Lower lobe of right lung (tissue), 2 donors: Measurements from ENCODE around the gene ACCSL. TPM values are rescaled to one million over a fixed set of nuclear protein-coding genes. Genes with fewer than 3 reads are reported as not detected.

Source experiments
- ATAC-seq, 2 donors: fragments of 200-7000 bp; cut with Tn5 transposase; one replicate each; pipeline ENCODE4 v1.9.1; 2020 to 2022; ENCODE audit warnings: mild to moderate bottlenecking in 2 of 2, moderate library complexity in 2 of 2
- DNase-seq: peaks from one replicate; pipeline ENCODE4 v3.0.0-alpha.2; 2020
- H3K27ac ChIP-seq: fragments of 200-600 bp; one replicate; pipeline ENCODE4 v1.8.0; 2022
- H3K27me3 ChIP-seq: fragments of 200-600 bp; one replicate; pipeline ENCODE4 v1.8.0; 2022; ENCODE audit warnings: low read depth
- H3K36me3 ChIP-seq: fragments of 200-600 bp; one replicate; pipeline ENCODE4 v1.8.0; 2022; ENCODE audit warnings: mild to moderate bottlenecking
- H3K4me1 ChIP-seq: fragments of 200-600 bp; one replicate; pipeline ENCODE4 v1.8.0; 2022
- H3K4me3 ChIP-seq: fragments of 200-600 bp; one replicate; pipeline ENCODE4 v1.8.0; 2022; ENCODE audit warnings: mild to moderate bottlenecking
- H3K9me3 ChIP-seq: fragments of 200-600 bp; one replicate; pipeline ENCODE4 v1.8.0; 2022
- CTCF ChIP-seq: fragments of 200-600 bp; IDR thresholded peaks from one replicate; pipeline ENCODE4 v1.8.0; 2022; ENCODE audit warnings: antibody characterized with exemption, mild to moderate bottlenecking
- intact Hi-C: fragments of 100-400 bp; cut with DNase I; formaldehyde crosslinking; loops from one replicate; pipeline ENCODE4 v1.11.0; 2022
- total RNA-seq: library from RNA; stranded (reverse); fragmentation: NEBNext Ultra II Directional; extraction: Animal tissue kit (Norgen Biotek cat#: 25700); gene quantifications from one replicate; pipeline ENCODE4 v1.2.1, GENCODE V29; 2021
- donor health status: DM: no; HTN: yes; CAD: no; lungs with severe emphysema.

ACCSL gene
- total RNA-seq, 1 donor from 2014 or later: not detected

- ATAC-seq: no peak
- no peaks in the 10 kb centered on the region for H3K27me3 ChIP-seq
- DNase-seq: no peak
- no peaks in the 10 kb centered on the region for H3K4me1 ChIP-seq
- intact Hi-C loops: no loop called here
- H3K36me3 ChIP-seq: no peaks in the 10 kb centered on the region
- no peak overlapping the region for H3K27ac ChIP-seq
- no peaks in the 10 kb centered on the region for H3K9me3 ChIP-seq
- no peak for TF ChIP-seq CTCF
- no peak overlapping the region for H3K4me3 ChIP-seq
Measured at GRCh38 chr11:44008088-44008501, 39.7 kb upstream of the ACCSL start.

- Histone ChIP-seq H3K4me1 (no peaks in the 10 kb centered on the region), H3K9me3 (no peaks in the 10 kb centered on the region), H3K4me3 (no peak overlapping the region), H3K27me3 (no peaks in the 10 kb centered on the region), H3K27ac (no peak overlapping the region), H3K36me3 (no peaks in the 10 kb centered on the region)
- TF ChIP-seq CTCF: no peak
- DNase-seq (no peak), ATAC-seq (no peak)
- intact Hi-C loops: no loop called here
Measured at GRCh38 chr11:44008698-44009097, 39.1 kb upstream of the ACCSL start.

- Histone ChIP-seq H3K4me1 (no peaks in the 10 kb centered on the region), H3K9me3 (no peaks in the 10 kb centered on the region), H3K36me3 (no peaks in the 10 kb centered on the region), H3K4me3 (no peak overlapping the region), H3K27ac (no peak overlapping the region), H3K27me3 (no peaks in the 10 kb centered on the region)
- TF ChIP-seq CTCF: no peak
- DNase-seq (no peak), ATAC-seq (no peak)
- intact Hi-C loops: no loop called here
Measured at GRCh38 chr11:44010789-44011251, 37.0 kb upstream of the ACCSL start.

GRCh38 chr11:44011797-44012196, 36.0 kb upstream of the ACCSL start:
- Histone ChIP-seq H3K9me3 (no peaks in the 10 kb centered on the region), H3K27ac (no peak overlapping the region), H3K36me3 (no peaks in the 10 kb centered on the region), H3K4me1 (no peaks in the 10 kb centered on the region), H3K27me3 (no peaks in the 10 kb centered on the region), H3K4me3 (no peak overlapping the region)
- ATAC-seq: peak in 1 of 2 donors; percentile 23
- no peak for TF ChIP-seq CTCF
- intact Hi-C loops: no loop called here
- DNase-seq: no peak

- H3K4me3 ChIP-seq: no peak overlapping the region
- DNase-seq: no peak
- H3K27ac ChIP-seq: no peak overlapping the region
- H3K36me3 ChIP-seq: no peaks in the 10 kb centered on the region
- H3K9me3 ChIP-seq: no peaks in the 10 kb centered on the region
- H3K4me1 ChIP-seq: peaks cover 10% of the 10 kb centered on the region
- no peaks in the 10 kb centered on the region for H3K27me3 ChIP-seq
- no peak for TF ChIP-seq CTCF
- intact Hi-C loops: no loop called here
- ATAC-seq: no peak
Measured at GRCh38 chr11:44014968-44015623, 32.7 kb upstream of the ACCSL start.
